DOHH2 (cell line): ENCODE data around the gene C2.

ENCODE experiments used
- H3F3A ChIP-seq: fragments of 200-600 bp; sonication (generic), shearing (Covaris generic); 2 replicates; pipeline ENCODE4 v1.6.0; 2016; ENCODE audit warnings: antibody characterized with exemption, mild to moderate bottlenecking; ENCODE audit not compliant: control insufficient read depth, insufficient read depth
- H3K27ac ChIP-seq: fragments of 200-600 bp; sonication (generic); 2 replicates; pipeline ENCODE4 v1.5.1; 2014; ENCODE audit warnings: low read depth, mild to moderate bottlenecking, low read length, moderate library complexity
- H3K27me3 ChIP-seq: fragments of 200-600 bp; sonication (generic); 2 replicates; pipeline ENCODE4 v1.6.1; 2014; ENCODE audit warnings: mild to moderate bottlenecking, low read length, mixed read lengths; ENCODE audit not compliant: control insufficient read depth
- H3K36me3 ChIP-seq: fragments of 200-600 bp; sonication (generic); 2 replicates; pipeline ENCODE4 v1.6.1; 2014; ENCODE audit warnings: mild to moderate bottlenecking, low read length, moderate library complexity, mixed read lengths; ENCODE audit not compliant: control insufficient read depth
- H3K4me1 ChIP-seq: fragments of 200-600 bp; sonication (generic); 2 replicates; pipeline ENCODE4 v1.6.1; 2014; ENCODE audit warnings: mild to moderate bottlenecking, low read length, mixed read lengths; ENCODE audit not compliant: control insufficient read depth
- H3K4me2 ChIP-seq: fragments of 200-600 bp; sonication (generic); 2 replicates; pipeline ENCODE4 v1.6.0; 2014; ENCODE audit warnings: mild to moderate bottlenecking, low read length, moderate library complexity
- H3K4me3 ChIP-seq: fragments of 200-600 bp; sonication (generic); 2 replicates; pipeline ENCODE4 v1.5.1; 2014; ENCODE audit warnings: mild to moderate bottlenecking, low read length, mixed read lengths
- H3K79me2 ChIP-seq: fragments of 200-600 bp; sonication (generic); 2 replicates; pipeline ENCODE4 v1.6.1; 2014; ENCODE audit warnings: mild to moderate bottlenecking, low read length, mixed read lengths; ENCODE audit not compliant: control insufficient read depth
- H3K9me2 ChIP-seq: fragments of 200-600 bp; sonication (generic); replicated peaks from 2 replicates; pipeline ENCODE4 v1.6.1; 2014; ENCODE audit warnings: mild to moderate bottlenecking, low read length, mixed read lengths; ENCODE audit not compliant: control insufficient read depth
- H3K9me3 ChIP-seq: fragments of 200-600 bp; sonication (generic); 2 replicates; pipeline ENCODE4 v1.6.1; 2014; ENCODE audit warnings: antibody characterized with exemption, low read length, mixed read lengths; ENCODE audit not compliant: control insufficient read depth, insufficient read depth
- H4K20me1 ChIP-seq: fragments of 200-600 bp; sonication (generic); 2 replicates; pipeline ENCODE4 v1.6.0; 2014; ENCODE audit warnings: low read depth, mild to moderate bottlenecking, antibody characterized with exemption, low read length, moderate library complexity; ENCODE audit not compliant: control insufficient read depth, insufficient read depth
- EZH2phosphoT487 ChIP-seq: fragments of 200-600 bp; sonication (generic); IDR thresholded peaks from 2 replicates; pipeline ENCODE4 v1.6.1; 2017; ENCODE audit warnings: borderline replicate concordance, mild to moderate bottlenecking, antibody characterized with exemption, low read length, moderate library complexity, mixed read lengths
- TF ChIP-seq, protein P1 (sequence below): fragments of 200-600 bp; sonication (generic); IDR thresholded peaks from one replicate; pipeline ENCODE4 v1.5.1; 2014; ENCODE audit warnings: antibody characterized with exemption, mild to moderate bottlenecking, low read depth, low read length; ENCODE audit not compliant: poor library complexity, severe bottlenecking

C2 gene

DNA sequence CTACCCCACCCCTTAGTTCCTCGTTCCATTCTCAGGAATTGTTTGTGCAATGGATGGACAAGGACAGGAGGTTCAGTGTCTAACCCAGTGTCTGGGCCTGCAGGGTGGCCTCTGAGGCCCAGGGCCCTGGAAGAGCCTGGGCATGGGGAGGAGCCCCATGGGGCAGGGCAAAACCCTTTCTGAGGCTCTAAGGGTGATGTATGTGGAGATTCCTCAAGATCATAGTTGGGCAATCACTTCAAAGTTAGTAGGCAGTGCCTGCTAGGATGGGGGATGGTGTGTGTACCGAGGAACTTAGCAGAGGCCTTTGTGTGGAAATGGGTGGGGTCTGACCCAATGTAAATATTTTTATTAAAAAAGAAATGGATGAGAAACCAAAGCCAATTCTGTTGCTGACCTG, 6.7 kb upstream of the C2 start:
- no peaks in the 10 kb centered on the region for H3K9me2 ChIP-seq
- no peak overlapping the region for H3K4me3 ChIP-seq
- no peaks in the 10 kb centered on the region for H4K20me1 ChIP-seq
- no peak overlapping the region for H3K27ac ChIP-seq
- TF ChIP-seq, protein P1, sequence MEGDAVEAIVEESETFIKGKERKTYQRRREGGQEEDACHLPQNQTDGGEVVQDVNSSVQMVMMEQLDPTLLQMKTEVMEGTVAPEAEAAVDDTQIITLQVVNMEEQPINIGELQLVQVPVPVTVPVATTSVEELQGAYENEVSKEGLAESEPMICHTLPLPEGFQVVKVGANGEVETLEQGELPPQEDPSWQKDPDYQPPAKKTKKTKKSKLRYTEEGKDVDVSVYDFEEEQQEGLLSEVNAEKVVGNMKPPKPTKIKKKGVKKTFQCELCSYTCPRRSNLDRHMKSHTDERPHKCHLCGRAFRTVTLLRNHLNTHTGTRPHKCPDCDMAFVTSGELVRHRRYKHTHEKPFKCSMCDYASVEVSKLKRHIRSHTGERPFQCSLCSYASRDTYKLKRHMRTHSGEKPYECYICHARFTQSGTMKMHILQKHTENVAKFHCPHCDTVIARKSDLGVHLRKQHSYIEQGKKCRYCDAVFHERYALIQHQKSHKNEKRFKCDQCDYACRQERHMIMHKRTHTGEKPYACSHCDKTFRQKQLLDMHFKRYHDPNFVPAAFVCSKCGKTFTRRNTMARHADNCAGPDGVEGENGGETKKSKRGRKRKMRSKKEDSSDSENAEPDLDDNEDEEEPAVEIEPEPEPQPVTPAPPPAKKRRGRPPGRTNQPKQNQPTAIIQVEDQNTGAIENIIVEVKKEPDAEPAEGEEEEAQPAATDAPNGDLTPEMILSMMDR: no peak
- no peak for TF ChIP-seq EZH2phosphoT487
- no peaks in the 10 kb centered on the region; the same call in 1 of the 2 replicates for H3K27me3 ChIP-seq
- no peaks in the 10 kb centered on the region for H3K79me2 ChIP-seq
- no peaks in the 10 kb centered on the region for H3F3A ChIP-seq
- no peak overlapping the region for H3K4me2 ChIP-seq
- no peaks in the 10 kb centered on the region for H3K36me3 ChIP-seq
- H3K9me3 ChIP-seq: no peaks in the 10 kb centered on the region
- no peaks in the 10 kb centered on the region for H3K4me1 ChIP-seq

DNA sequence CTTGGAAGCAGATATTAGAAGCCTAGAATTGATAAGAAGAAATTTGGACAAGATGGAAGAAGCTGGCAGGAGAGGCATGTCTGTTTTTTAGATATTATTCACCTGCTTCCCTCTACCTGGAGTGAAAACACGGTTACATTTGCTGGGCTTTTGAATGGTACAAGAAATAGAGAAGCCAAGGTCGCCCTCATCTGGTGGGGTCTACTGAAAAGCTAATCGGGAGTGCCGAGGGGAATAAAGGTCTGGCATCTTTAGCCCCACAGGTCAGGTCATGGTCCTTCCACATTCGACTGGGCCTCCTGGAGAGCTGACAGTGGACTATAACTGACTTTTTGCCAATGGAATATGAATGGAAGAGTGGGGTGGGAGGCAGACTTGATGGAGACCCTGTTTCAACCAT, 4.6 kb upstream of the C2 start:
- H3K79me2 ChIP-seq: no peaks in the 10 kb centered on the region
- H3K4me3 ChIP-seq: no peak overlapping the region
- H3K27ac ChIP-seq: no peak overlapping the region
- H3K4me2 ChIP-seq: no peak overlapping the region
- no peak for TF ChIP-seq EZH2phosphoT487
- TF ChIP-seq, protein P1: peak; percentile 36
- H3F3A ChIP-seq: no peaks in the 10 kb centered on the region
- H3K36me3 ChIP-seq: no peaks in the 10 kb centered on the region
- H3K27me3 ChIP-seq: peaks cover 2% of the 10 kb centered on the region; the same call in 1 of the 2 replicates
- H3K9me2 ChIP-seq: no peaks in the 10 kb centered on the region
- no peaks in the 10 kb centered on the region for H4K20me1 ChIP-seq
- H3K4me1 ChIP-seq: no peaks in the 10 kb centered on the region
- no peaks in the 10 kb centered on the region for H3K9me3 ChIP-seq

- Histone ChIP-seq H3K9me2 (no peaks in the 10 kb centered on the region), H3F3A (no peaks in the 10 kb centered on the region), H3K27me3 (peaks cover 2% of the 10 kb centered on the region; the same call in 1 of the 2 replicates), H3K4me2 (no peak overlapping the region), H3K4me1 (no peaks in the 10 kb centered on the region), H3K4me3 (no peak overlapping the region), H3K9me3 (no peaks in the 10 kb centered on the region), H4K20me1 (no peaks in the 10 kb centered on the region), H3K36me3 (no peaks in the 10 kb centered on the region), H3K27ac (no peak overlapping the region), H3K79me2 (no peaks in the 10 kb centered on the region)
- TF ChIP-seq EZH2phosphoT487: no peak
- TF ChIP-seq, protein P1: no peak
Measured at GRCh38 chr6:31927863-31928671, 550 bp downstream of the C2 start.
